ENCODE measurements around the gene ORAI3.

DNA sequence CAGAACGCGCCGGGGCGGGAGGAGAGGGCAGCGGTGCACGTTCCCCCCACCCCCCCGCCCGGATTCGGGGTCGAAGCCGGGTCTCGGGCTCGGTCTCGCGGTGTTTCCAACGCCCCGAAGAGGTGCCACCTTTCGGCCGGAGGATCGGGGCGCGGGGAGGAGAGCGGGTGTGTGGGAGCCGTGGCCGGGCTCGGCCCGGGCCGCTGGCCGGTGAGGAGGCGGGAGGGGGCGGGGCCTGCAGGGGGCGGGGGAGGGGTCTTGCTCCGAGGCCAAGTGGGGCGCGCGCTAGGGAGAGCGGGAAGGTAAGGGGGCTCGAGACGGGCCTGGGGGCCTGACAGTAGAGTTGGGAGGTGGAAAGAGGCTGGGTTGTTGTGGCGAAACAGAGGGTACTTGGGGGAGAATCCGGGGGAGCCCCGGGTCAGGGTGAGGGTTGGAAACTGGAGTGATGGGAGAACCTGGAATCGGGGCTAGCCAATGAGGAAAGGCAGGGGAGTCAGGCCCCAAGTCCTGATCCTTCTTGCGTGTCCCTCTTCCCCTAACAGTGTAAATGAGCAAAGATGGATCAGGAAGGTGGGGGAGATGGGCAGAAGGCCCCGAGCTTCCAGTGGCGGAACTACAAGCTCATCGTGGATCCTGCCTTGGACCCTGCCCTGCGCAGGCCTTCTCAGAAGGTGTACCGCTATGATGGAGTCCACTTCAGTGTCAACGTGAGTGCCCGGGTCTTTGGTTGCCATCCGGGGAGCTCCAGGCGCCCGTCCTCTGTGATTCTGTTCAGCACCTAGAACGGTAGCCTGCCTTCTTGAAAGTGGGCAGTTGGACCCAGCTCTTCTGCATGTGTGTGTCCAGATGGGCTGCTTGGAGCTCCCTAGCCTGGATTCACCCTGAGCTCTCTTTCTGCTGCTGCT lies 9.6 kb downstream of the ORAI3 start:
- no peak for TF ChIP-seq POLR2A (IDR thresholded peaks at IDR 0.05)
- TF ChIP-seq, protein P1, sequence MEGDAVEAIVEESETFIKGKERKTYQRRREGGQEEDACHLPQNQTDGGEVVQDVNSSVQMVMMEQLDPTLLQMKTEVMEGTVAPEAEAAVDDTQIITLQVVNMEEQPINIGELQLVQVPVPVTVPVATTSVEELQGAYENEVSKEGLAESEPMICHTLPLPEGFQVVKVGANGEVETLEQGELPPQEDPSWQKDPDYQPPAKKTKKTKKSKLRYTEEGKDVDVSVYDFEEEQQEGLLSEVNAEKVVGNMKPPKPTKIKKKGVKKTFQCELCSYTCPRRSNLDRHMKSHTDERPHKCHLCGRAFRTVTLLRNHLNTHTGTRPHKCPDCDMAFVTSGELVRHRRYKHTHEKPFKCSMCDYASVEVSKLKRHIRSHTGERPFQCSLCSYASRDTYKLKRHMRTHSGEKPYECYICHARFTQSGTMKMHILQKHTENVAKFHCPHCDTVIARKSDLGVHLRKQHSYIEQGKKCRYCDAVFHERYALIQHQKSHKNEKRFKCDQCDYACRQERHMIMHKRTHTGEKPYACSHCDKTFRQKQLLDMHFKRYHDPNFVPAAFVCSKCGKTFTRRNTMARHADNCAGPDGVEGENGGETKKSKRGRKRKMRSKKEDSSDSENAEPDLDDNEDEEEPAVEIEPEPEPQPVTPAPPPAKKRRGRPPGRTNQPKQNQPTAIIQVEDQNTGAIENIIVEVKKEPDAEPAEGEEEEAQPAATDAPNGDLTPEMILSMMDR (IDR thresholded peaks at IDR 0.05): no peak
